Fibroblast of the conjunctiva (primary cell): ENCODE data around the gene EGFL7.
"Not testable (repeated sequence)": the region's sequence is repeated elsewhere in the genome, so short reads cannot be mapped to it uniquely, and the experiment has no call there.

Source experiments
- DNase-seq: peaks from one replicate; pipeline ENCODE4 v3.0.0-alpha.2; 2010; ENCODE audit warnings: low read depth

EGFL7 gene

GRCh38 chr9:136624184-136624951 lies 38.3 kb upstream of the EGFL7 start:
- DNase-seq = no peak

GRCh38 chr9:136625101-136626065 lies 37.3 kb upstream of the EGFL7 start:
- no peak for DNase-seq

- no peak for DNase-seq
Observed at GRCh38 chr9:136626066-136626725, 36.5 kb upstream of the EGFL7 start.

GRCh38 chr9:136626740-136627642 lies 35.7 kb upstream of the EGFL7 start:
- no peak for DNase-seq

GRCh38 chr9:136627703-136628102 lies 35.0 kb upstream of the EGFL7 start:
- DNase-seq = no peak

- DNase-seq = no peak
Observed at GRCh38 chr9:136628268-136628667, 34.4 kb upstream of the EGFL7 start.

- no peak for DNase-seq
Observed at GRCh38 chr9:136629001-136629878, 33.5 kb upstream of the EGFL7 start.

GRCh38 chr9:136629879-136630661 lies 32.6 kb upstream of the EGFL7 start:
- no peak for DNase-seq

- no peak for DNase-seq
Observed at GRCh38 chr9:136630662-136630992, 32.1 kb upstream of the EGFL7 start.

GRCh38 chr9:136631038-136632000 lies 31.4 kb upstream of the EGFL7 start:
- DNase-seq = peak; percentile 57

GRCh38 chr9:136632072-136632471 lies 30.6 kb upstream of the EGFL7 start:
- not testable (repeated sequence) for DNase-seq

- not testable (repeated sequence) for DNase-seq
Observed at GRCh38 chr9:136632491-136633106, 30.1 kb upstream of the EGFL7 start.

GRCh38 chr9:136634904-136635303 lies 27.8 kb upstream of the EGFL7 start:
- DNase-seq = no peak

GRCh38 chr9:136640171-136641111 lies 22.3 kb upstream of the EGFL7 start:
- no peak for DNase-seq

- no peak for DNase-seq
Observed at GRCh38 chr9:136642439-136642921, 20.2 kb upstream of the EGFL7 start.

- no peak for DNase-seq
Observed at GRCh38 chr9:136643596-136644342, 18.9 kb upstream of the EGFL7 start.
